ENCODE results near the gene SERPINI1. TPM values are rescaled to one million over a fixed set of nuclear protein-coding genes. Genes with fewer than 3 reads are reported as not detected.

Gene SERPINI1
- total RNA-seq, 1 experiment from 2014 or later, result 6.4 TPM

DNA sequence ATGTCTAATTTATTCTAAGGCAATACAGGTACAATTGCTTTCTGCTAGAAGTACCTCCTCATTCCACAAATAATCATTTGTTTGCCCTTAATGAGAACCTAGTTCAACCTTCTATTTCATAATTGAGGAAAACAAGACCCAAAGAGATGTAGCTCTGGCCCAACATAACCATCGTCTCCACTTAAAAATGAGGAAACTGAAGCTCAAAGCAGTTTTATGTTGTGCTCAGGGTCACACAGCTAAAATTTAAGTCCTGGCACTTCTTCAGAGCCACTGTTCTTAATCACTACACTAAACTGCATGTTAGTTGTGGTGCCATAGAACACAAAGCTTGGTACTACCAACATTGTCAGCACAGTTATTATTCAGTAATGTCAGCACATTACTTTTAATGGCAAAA is 108.0 kb downstream of the SERPINI1 start:
- peaks cover 5% of the 10 kb centered on the region for H3K9me3 Mint-ChIP-seq
- DNase-seq (ENCODE audit: low spot score), result no peak
- H3K27ac Mint-ChIP-seq, result no peak overlapping the region
- ChIA-PET POLR2A (no interaction called here), CTCF (no interaction called here)
- TF ChIP-seq, protein P1, sequence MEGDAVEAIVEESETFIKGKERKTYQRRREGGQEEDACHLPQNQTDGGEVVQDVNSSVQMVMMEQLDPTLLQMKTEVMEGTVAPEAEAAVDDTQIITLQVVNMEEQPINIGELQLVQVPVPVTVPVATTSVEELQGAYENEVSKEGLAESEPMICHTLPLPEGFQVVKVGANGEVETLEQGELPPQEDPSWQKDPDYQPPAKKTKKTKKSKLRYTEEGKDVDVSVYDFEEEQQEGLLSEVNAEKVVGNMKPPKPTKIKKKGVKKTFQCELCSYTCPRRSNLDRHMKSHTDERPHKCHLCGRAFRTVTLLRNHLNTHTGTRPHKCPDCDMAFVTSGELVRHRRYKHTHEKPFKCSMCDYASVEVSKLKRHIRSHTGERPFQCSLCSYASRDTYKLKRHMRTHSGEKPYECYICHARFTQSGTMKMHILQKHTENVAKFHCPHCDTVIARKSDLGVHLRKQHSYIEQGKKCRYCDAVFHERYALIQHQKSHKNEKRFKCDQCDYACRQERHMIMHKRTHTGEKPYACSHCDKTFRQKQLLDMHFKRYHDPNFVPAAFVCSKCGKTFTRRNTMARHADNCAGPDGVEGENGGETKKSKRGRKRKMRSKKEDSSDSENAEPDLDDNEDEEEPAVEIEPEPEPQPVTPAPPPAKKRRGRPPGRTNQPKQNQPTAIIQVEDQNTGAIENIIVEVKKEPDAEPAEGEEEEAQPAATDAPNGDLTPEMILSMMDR (IDR thresholded peaks at IDR 0.05), result no peak
- TF ChIP-seq, protein P2, sequence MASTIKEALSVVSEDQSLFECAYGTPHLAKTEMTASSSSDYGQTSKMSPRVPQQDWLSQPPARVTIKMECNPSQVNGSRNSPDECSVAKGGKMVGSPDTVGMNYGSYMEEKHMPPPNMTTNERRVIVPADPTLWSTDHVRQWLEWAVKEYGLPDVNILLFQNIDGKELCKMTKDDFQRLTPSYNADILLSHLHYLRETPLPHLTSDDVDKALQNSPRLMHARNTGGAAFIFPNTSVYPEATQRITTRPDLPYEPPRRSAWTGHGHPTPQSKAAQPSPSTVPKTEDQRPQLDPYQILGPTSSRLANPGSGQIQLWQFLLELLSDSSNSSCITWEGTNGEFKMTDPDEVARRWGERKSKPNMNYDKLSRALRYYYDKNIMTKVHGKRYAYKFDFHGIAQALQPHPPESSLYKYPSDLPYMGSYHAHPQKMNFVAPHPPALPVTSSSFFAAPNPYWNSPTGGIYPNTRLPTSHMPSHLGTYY (CRISPR knock-in tag; IDR thresholded peaks at IDR 0.05), result no peak
- TF ChIP-seq, protein P3, sequence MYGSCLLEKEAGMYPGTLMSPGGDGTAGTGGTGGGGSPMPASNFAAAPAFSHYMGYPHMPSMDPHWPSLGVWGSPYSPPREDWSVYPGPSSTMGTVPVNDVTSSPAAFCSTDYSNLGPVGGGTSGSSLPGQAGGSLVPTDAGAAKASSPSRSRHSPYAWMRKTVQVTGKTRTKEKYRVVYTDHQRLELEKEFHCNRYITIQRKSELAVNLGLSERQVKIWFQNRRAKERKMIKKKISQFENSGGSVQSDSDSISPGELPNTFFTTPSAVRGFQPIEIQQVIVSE (CRISPR knock-in tag; IDR thresholded peaks at IDR 0.05; ENCODE audit: borderline replicate concordance), result no peak
- TF ChIP-seq, protein P4, sequence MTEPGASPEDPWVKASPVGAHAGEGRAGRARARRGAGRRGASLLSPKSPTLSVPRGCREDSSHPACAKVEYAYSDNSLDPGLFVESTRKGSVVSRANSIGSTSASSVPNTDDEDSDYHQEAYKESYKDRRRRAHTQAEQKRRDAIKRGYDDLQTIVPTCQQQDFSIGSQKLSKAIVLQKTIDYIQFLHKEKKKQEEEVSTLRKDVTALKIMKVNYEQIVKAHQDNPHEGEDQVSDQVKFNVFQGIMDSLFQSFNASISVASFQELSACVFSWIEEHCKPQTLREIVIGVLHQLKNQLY (CRISPR knock-in tag; IDR thresholded peaks at IDR 0.05), result no peak
- TF ChIP-seq SMAD4 (CRISPR knock-in tag; IDR thresholded peaks at IDR 0.05) (no peak), IRF2 (CRISPR knock-in tag; IDR thresholded peaks at IDR 0.05; ENCODE audit: borderline replicate concordance, low read depth) (no peak)
- TF ChIP-seq, protein P5, sequence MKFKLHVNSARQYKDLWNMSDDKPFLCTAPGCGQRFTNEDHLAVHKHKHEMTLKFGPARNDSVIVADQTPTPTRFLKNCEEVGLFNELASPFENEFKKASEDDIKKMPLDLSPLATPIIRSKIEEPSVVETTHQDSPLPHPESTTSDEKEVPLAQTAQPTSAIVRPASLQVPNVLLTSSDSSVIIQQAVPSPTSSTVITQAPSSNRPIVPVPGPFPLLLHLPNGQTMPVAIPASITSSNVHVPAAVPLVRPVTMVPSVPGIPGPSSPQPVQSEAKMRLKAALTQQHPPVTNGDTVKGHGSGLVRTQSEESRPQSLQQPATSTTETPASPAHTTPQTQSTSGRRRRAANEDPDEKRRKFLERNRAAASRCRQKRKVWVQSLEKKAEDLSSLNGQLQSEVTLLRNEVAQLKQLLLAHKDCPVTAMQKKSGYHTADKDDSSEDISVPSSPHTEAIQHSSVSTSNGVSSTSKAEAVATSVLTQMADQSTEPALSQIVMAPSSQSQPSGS (CRISPR knock-in tag; IDR thresholded peaks at IDR 0.05; ENCODE audit: borderline replicate concordance, low read depth), result no peak
- TF ChIP-seq, protein P6, sequence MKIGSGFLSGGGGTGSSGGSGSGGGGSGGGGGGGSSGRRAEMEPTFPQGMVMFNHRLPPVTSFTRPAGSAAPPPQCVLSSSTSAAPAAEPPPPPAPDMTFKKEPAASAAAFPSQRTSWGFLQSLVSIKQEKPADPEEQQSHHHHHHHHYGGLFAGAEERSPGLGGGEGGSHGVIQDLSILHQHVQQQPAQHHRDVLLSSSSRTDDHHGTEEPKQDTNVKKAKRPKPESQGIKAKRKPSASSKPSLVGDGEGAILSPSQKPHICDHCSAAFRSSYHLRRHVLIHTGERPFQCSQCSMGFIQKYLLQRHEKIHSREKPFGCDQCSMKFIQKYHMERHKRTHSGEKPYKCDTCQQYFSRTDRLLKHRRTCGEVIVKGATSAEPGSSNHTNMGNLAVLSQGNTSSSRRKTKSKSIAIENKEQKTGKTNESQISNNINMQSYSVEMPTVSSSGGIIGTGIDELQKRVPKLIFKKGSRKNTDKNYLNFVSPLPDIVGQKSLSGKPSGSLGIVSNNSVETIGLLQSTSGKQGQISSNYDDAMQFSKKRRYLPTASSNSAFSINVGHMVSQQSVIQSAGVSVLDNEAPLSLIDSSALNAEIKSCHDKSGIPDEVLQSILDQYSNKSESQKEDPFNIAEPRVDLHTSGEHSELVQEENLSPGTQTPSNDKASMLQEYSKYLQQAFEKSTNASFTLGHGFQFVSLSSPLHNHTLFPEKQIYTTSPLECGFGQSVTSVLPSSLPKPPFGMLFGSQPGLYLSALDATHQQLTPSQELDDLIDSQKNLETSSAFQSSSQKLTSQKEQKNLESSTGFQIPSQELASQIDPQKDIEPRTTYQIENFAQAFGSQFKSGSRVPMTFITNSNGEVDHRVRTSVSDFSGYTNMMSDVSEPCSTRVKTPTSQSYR (CRISPR knock-in tag; IDR thresholded peaks at IDR 0.05), result no peak
- TF ChIP-seq, protein P7, sequence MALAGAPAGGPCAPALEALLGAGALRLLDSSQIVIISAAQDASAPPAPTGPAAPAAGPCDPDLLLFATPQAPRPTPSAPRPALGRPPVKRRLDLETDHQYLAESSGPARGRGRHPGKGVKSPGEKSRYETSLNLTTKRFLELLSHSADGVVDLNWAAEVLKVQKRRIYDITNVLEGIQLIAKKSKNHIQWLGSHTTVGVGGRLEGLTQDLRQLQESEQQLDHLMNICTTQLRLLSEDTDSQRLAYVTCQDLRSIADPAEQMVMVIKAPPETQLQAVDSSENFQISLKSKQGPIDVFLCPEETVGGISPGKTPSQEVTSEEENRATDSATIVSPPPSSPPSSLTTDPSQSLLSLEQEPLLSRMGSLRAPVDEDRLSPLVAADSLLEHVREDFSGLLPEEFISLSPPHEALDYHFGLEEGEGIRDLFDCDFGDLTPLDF (CRISPR knock-in tag; IDR thresholded peaks at IDR 0.05), result no peak
- H3K4me1 Mint-ChIP-seq, result no peaks in the 10 kb centered on the region
- ATAC-seq, result no peak
- H3K27me3 Mint-ChIP-seq (ENCODE audit: low read depth), result no peaks in the 10 kb centered on the region
- no peaks in the 10 kb centered on the region for H3K36me3 Mint-ChIP-seq
- no peak overlapping the region for H3K4me3 Mint-ChIP-seq

DNA sequence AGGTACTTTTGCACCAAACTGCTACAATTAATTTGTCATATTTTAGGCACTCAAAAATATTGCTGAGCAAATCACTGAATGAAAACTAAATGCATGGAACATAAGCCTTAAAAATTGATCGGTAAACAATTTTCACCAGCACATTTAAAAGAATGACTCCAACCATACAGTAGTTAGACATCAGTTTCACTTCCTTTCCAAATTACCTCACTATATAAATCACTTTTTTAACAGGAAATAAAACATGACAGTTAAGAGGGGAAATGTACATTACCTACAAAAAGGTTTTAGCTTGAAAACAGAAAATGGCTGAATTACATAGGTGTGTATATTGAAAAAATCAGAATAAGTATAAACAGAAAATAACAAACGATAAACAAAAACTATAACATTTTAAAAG is 108.4 kb downstream of the SERPINI1 start:
- Mint-ChIP-seq H3K27ac (no peak overlapping the region), H3K27me3 (ENCODE audit: low read depth) (no peaks in the 10 kb centered on the region), H3K4me1 (no peaks in the 10 kb centered on the region), H3K36me3 (no peaks in the 10 kb centered on the region), H3K9me3 (peaks cover 8% of the 10 kb centered on the region), H3K4me3 (no peak overlapping the region)
- DNase-seq (ENCODE audit: low spot score) (no peak), ATAC-seq (no peak)
- POLR2A ChIA-PET, result no interaction called here
- CTCF ChIA-PET, result no interaction called here
- TF ChIP-seq ZNF263 (CRISPR knock-in tag; IDR thresholded peaks at IDR 0.05; ENCODE audit: low read depth), result no peak
- TF ChIP-seq, protein P6 (CRISPR knock-in tag; IDR thresholded peaks at IDR 0.05), result no peak
- TF ChIP-seq, protein P8, sequence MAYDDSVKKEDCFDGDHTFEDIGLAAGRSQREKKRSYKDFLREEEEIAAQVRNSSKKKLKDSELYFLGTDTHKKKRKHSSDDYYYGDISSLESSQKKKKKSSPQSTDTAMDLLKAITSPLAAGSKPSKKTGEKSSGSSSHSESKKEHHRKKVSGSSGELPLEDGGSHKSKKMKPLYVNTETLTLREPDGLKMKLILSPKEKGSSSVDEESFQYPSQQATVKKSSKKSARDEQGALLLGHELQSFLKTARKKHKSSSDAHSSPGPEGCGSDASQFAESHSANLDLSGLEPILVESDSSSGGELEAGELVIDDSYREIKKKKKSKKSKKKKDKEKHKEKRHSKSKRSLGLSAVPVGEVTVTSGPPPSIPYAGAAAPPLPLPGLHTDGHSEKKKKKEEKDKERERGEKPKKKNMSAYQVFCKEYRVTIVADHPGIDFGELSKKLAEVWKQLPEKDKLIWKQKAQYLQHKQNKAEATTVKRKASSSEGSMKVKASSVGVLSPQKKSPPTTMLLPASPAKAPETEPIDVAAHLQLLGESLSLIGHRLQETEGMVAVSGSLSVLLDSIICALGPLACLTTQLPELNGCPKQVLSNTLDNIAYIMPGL (CRISPR knock-in tag; IDR thresholded peaks at IDR 0.05), result no peak
- no peak for TF ChIP-seq SOX15 (CRISPR knock-in tag; IDR thresholded peaks at IDR 0.05)
- TF ChIP-seq, protein P9, sequence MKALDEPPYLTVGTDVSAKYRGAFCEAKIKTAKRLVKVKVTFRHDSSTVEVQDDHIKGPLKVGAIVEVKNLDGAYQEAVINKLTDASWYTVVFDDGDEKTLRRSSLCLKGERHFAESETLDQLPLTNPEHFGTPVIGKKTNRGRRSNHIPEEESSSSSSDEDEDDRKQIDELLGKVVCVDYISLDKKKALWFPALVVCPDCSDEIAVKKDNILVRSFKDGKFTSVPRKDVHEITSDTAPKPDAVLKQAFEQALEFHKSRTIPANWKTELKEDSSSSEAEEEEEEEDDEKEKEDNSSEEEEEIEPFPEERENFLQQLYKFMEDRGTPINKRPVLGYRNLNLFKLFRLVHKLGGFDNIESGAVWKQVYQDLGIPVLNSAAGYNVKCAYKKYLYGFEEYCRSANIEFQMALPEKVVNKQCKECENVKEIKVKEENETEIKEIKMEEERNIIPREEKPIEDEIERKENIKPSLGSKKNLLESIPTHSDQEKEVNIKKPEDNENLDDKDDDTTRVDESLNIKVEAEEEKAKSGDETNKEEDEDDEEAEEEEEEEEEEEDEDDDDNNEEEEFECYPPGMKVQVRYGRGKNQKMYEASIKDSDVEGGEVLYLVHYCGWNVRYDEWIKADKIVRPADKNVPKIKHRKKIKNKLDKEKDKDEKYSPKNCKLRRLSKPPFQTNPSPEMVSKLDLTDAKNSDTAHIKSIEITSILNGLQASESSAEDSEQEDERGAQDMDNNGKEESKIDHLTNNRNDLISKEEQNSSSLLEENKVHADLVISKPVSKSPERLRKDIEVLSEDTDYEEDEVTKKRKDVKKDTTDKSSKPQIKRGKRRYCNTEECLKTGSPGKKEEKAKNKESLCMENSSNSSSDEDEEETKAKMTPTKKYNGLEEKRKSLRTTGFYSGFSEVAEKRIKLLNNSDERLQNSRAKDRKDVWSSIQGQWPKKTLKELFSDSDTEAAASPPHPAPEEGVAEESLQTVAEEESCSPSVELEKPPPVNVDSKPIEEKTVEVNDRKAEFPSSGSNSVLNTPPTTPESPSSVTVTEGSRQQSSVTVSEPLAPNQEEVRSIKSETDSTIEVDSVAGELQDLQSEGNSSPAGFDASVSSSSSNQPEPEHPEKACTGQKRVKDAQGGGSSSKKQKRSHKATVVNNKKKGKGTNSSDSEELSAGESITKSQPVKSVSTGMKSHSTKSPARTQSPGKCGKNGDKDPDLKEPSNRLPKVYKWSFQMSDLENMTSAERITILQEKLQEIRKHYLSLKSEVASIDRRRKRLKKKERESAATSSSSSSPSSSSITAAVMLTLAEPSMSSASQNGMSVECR (CRISPR knock-in tag; IDR thresholded peaks at IDR 0.05; ENCODE audit: borderline replicate concordance), result no peak
- TF ChIP-seq ZBTB21 (CRISPR knock-in tag; IDR thresholded peaks at IDR 0.05; ENCODE audit: borderline replicate concordance), result no peak
